ENCODE data around the gene CTNNBIP1. TPM values are rescaled to one million over a fixed set of nuclear protein-coding genes. Genes with fewer than 3 reads are reported as not detected.
A peak's percentile ranks its signal among the peaks of the same experiment; 100 is the strongest.

Gene CTNNBIP1
- total and polyA plus RNA-seq, 9 of the 15 experiments (the other 6 are each of a cell fraction or from before 2014, with no cell fraction given) = 0.65 to 29.2 (median 14.7) TPM

GRCh38 chr1:9867408-9868243, 42.4 kb downstream of the CTNNBIP1 start (continued):
- no peak for TF ChIP-seq TRIM25 (IDR thresholded peaks at IDR 0.05; ENCODE audit: borderline replicate concordance)
- no peak for TF ChIP-seq TFAM (CRISPR knock-in tag; conservative IDR thresholded peaks at IDR 0.05)
- no peak for TF ChIP-seq SIN3B (IDR thresholded peaks at IDR 0.05; ENCODE audit: low read depth)
- no peak for TF ChIP-seq MEIS2 (IDR thresholded peaks at IDR 0.05; ENCODE audit: partially characterized antibody)
- TF ChIP-seq FOXM1 (IDR thresholded peaks at IDR 0.05; ENCODE audit: low read depth) = no peak
- TF ChIP-seq FOXM1 (CRISPR knock-in tag; IDR thresholded peaks at IDR 0.05; ENCODE audit: low read depth) = no peak
- TF ChIP-seq ZNF217 (CRISPR knock-in tag; IDR thresholded peaks at IDR 0.05) = no peak
- TF ChIP-seq ZBTB7A (IDR thresholded peaks at IDR 0.05; ENCODE audit: borderline replicate concordance, control insufficient read depth, low read depth, low read length) = peak; percentile 41; the same call in 1 of the 2 replicates
- TF ChIP-seq NCOA2 (IDR thresholded peaks at IDR 0.05; ENCODE audit: partially characterized antibody in 2 of 2) = no peak
- no peak for TF ChIP-seq ZNF764 (CRISPR knock-in tag; IDR thresholded peaks at IDR 0.05; ENCODE audit: low read depth)
- peak; percentile 52 for TF ChIP-seq CREM (IDR thresholded peaks at IDR 0.05; ENCODE audit: low read depth)
- peak; percentile 10; the same call in 1 of the 2 replicates for TF ChIP-seq PHF8 (IDR thresholded peaks at IDR 0.05; ENCODE audit: borderline replicate concordance, low read length)
- no peak for TF ChIP-seq HMBOX1 (IDR thresholded peaks at IDR 0.05)
- TF ChIP-seq MLLT1 (IDR thresholded peaks at IDR 0.05) = no peak
- no peak for TF ChIP-seq TSHZ1 (CRISPR knock-in tag; IDR thresholded peaks at IDR 0.05)
- TF ChIP-seq RFX5 (IDR thresholded peaks at IDR 0.05; ENCODE audit: low read depth, low read length) = no peak
- TF ChIP-seq PHF21A (IDR thresholded peaks at IDR 0.05; ENCODE audit: borderline replicate concordance, low read depth) = no peak
- TF ChIP-seq SRSF7 (optimal IDR thresholded peaks at IDR 0.05; ENCODE audit: low read depth, low read length) = no peak
- TF ChIP-seq BHLHE40 (IDR thresholded peaks at IDR 0.05; ENCODE audit: low read length) = no peak
